GM21786 (cell line): Measurements from ENCODE around the gene CTIF.

Experiments used
- ATAC-seq: cut with Tn5 transposase; IDR thresholded peaks from one replicate; pipeline ENCODE4 v1.9.1; 2021; ENCODE audit not compliant: unreplicated experiment

Gene CTIF

DNA sequence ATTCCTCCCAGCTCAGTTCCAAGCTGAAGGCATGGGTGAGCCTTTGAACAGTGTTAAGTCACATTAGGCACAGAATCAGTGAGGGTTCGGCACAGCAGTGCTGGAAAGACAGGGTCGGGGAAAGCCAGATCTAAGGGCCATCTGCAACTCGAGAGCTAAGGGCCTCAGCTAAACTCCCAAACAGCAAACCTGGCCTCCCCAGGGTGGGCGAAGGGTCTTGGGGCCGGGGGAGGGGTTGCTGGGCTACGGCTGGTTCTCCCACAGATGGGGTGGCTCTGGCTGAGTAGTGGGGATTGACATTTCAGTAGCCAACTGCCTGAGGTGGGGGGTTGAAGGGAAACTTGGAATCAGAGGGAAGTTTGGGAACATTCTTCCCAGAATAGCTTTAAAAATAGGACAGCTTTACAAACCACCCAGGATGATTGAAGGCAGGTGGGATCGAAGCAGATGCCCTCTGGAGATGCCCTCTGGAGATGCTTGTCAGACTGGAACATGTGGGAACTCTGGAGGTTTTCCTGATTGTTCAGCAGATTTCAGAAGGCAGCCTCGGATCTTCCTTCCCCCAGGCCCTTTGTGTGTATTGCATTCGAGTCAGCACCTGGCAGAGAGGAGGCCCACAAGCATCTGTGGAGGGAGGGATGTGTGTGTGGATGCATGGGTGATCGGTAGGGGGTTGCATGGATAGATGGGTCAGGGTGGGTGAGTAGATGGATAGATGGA is 255.6 kb downstream of the CTIF start:
- ATAC-seq: no peak

- ATAC-seq: no peak
Measured at GRCh38 chr18:48795696-48796095, 256.9 kb downstream of the CTIF start.

DNA sequence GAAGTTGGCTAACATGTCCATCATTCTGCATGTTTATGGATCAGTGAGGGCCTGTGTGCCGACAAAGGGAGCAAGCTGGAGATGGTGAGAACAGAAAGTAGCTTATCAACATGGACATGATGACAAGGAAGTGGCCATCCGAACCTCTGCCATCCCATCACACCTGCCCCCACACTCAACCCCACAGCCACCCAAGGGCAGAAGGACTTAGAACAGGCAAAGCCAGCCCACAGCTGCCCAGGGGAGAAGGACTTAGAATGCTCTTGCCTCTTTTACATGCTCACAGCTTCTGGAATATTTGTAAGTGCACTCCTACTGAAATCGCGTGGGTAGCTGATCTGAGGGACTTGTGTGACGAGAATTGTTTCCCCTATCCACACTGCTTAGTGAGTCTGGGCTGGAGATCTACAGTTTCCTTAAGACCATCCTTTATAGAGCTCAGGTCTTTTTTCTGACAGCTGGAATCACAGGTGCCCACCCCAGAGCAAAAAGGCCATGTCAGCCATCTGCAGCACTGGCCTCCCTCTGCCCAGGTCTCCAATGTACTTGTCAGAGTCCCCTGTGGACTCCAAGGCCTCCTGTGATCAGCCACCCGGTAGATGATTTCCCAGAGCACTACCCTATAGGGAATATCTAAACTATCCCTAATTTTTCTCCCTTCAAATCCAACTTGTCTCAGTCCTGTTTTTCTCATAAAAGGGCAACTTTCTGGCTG is 257.8 kb downstream of the CTIF start:
- ATAC-seq: no peak

DNA sequence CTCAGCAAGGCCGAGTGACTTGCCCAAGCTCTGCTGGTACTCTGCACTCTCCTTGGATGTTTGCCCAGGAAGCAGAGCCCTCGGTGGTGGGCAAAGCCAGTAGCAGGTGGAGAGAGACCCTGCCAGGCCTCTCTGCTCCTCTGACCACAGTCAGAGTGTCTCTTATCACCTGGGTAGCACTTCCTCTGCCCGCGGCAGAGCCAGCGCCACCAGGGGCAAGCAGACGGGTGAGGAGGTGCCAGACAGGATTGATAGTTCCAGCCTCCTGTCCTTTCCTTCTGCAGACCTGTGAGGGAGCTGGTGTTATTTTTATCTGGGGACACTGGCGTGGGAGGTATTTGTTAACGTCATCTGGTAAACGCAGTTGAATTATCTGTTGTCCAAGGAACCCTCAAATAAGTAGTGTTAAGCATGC is 259.0 kb downstream of the CTIF start:
- ATAC-seq: no peak

- no peak for ATAC-seq
Measured at GRCh38 chr18:48798334-48799245, 259.8 kb downstream of the CTIF start.

GRCh38 chr18:48799724-48800315 is 261.0 kb downstream of the CTIF start:
- ATAC-seq: no peak

GRCh38 chr18:48800466-48800865 is 261.6 kb downstream of the CTIF start:
- ATAC-seq: no peak

DNA sequence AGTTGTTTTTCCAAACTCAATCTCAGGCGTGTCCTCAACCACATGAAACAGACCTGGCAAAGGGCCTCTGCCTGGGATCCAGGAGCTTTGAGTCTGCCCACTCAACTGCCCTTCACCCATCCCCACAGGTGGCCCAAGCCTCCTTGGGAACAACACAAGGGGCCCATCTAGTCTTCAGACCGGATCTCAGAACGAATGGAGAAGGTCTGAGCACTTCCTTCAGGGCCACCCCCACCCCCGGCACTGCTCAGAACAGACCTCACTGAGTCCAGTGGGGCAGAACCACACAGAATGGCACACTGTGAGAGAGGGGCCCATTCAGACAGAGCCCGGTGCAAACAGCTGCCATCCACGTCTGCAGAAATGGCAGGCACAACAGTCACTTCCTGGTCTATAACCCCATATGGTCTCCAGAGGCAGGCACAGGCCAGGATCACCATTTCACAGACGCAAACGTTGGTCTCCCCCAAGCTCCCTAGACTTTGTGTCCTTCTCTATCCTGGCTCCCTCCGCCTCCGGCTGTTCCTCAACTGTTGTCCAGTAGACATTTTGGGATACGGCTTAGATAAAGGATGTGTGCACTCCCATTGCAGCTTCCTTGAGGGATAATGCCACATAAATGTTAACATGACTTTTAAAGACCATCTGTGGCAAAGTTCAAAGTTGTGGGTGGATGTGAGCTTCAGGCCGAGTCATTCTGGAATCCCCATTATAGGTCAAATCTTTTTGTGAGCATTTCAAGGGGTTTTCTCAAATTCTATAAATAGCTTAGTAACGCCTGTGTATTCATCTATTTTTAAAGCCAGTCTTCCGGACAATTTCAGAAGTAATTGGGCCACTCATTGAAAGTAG is 262.3 kb downstream of the CTIF start:
- peak; percentile 63 for ATAC-seq

GRCh38 chr18:48801728-48802542 is 263.1 kb downstream of the CTIF start:
- no peak for ATAC-seq

DNA sequence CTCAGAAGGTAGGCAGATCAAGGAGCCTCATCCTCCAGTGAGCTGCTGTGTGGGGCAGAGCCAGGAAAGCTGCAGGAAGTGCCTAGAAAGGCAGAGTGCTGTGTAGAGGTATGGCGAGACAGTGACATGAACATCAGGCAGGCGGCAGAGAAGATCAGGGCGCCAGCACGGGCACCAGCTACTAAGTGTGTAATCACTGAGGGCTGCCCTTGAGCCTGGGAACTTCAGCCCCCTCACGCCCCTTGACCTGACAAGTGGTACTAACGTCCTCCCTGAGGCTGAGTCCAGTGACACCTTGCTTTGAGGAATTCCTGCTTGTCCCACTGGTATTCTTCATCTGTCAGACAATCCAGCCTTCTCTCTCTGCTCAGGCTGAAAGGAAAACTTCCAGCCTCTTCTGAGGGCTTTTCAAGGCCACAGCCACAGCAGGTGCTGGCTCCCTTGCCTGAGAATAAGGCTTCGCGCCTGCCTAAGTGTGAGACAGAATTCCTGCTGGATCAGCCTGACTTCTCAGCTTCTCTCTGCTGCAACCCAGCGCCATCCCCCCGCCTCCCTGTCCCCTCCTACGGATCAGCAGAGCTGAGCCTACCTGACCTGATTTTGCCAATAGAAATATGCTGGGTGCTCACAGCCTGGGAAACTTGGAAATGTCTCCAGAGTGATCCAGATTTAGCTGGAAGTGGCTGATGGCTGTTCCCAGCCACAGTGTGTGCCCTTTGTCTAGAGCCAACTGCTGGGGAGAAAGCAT is 263.9 kb downstream of the CTIF start:
- ATAC-seq: no peak

DNA sequence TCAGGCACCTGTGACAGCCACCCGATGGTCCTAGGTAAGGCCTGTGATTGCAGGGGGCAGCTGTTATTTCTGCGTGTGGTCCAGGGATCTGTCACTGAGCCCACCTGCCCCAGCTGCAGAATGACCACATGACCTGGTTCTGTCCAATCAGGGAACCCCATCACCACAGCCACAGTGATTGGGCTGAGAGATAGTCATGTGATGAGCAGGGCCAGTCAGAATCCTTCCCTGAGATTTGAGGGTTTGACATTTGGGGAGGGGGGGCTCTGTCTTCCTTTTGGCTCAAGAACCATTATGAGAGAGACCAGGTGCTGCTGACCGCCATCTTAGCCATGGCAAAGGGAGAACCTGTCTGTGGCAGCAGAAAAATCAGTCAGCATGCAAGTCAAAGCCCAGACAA is 264.7 kb downstream of the CTIF start:
- no peak for ATAC-seq

- ATAC-seq: no peak
Measured at GRCh38 chr18:48803951-48804855, 265.4 kb downstream of the CTIF start.

GRCh38 chr18:48804856-48805610 is 266.2 kb downstream of the CTIF start:
- ATAC-seq: no peak

GRCh38 chr18:48805826-48806535 is 267.1 kb downstream of the CTIF start:
- no peak for ATAC-seq

GRCh38 chr18:48806551-48807261 is 267.9 kb downstream of the CTIF start:
- ATAC-seq: no peak

DNA sequence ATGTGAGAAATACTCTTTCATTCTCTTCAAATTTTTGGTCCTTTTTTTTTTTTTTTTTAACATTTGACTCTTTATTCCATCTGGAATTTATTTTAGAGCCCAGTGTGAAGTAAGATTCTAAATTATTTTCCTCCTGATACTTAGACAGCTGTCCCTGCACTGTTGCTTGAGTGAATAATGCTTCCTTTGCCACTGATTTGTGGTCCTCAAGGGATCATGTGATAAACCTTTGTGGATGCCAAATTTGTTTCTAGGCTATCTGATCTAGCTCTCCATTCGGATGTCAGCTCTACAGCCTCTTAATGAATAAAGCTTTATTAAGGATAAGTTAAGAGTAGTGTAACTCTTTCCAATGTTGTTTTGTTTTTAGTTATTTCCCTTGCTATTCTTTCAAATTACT is 269.6 kb downstream of the CTIF start:
- ATAC-seq: no peak
